Activated CD4-positive, alpha-beta T cell treated with anti-CD3 and anti-CD28 coated beads, Interleukin-2, amount 50 U/mL, for 24 hours (primary cell): Measurements from ENCODE around the gene EGFL7.
"Not testable (repeated sequence)": the region's sequence is repeated elsewhere in the genome, so short reads cannot be mapped to it uniquely, and the experiment has no call there.

Experiments
- DNase-seq, 2 donors: peaks; one replicate each; pipeline ENCODE4 v3.0.0-alpha.2; 2020; ENCODE audit warnings: low read depth in 1 of 2, low spot score in 1 of 2

EGFL7 gene

GRCh38 chr9:136695955-136696354 is 33.2 kb downstream of the EGFL7 start:
- no peak for DNase-seq

- no peak for DNase-seq
Observed at GRCh38 chr9:136696502-136696901, 33.8 kb downstream of the EGFL7 start.

GRCh38 chr9:136697146-136697820 is 34.6 kb downstream of the EGFL7 start:
- no peak for DNase-seq

GRCh38 chr9:136697821-136698526 is 35.3 kb downstream of the EGFL7 start:
- no peak for DNase-seq

- no peak for DNase-seq
Observed at GRCh38 chr9:136698635-136699246, 36.0 kb downstream of the EGFL7 start.

- DNase-seq = no peak
Observed at GRCh38 chr9:136700304-136700703, 37.6 kb downstream of the EGFL7 start.

- peak; percentile 50 to 72 for DNase-seq
Observed at GRCh38 chr9:136700959-136701667, 38.4 kb downstream of the EGFL7 start.

GRCh38 chr9:136701668-136702053 is 38.9 kb downstream of the EGFL7 start:
- DNase-seq = no peak

- DNase-seq = no peak
Observed at GRCh38 chr9:136703276-136703860, 40.7 kb downstream of the EGFL7 start.

- DNase-seq = not testable (repeated sequence)
Observed at GRCh38 chr9:136704741-136705140, 42.0 kb downstream of the EGFL7 start.

GRCh38 chr9:136705564-136705963 is 42.8 kb downstream of the EGFL7 start:
- no peak for DNase-seq

GRCh38 chr9:136707011-136707410 is 44.3 kb downstream of the EGFL7 start:
- DNase-seq = no peak

- no peak for DNase-seq
Observed at GRCh38 chr9:136707849-136708517, 45.3 kb downstream of the EGFL7 start.

GRCh38 chr9:136709454-136710109 is 46.9 kb downstream of the EGFL7 start:
- DNase-seq = no peak

GRCh38 chr9:136710543-136710942 is 47.8 kb downstream of the EGFL7 start:
- no peak for DNase-seq

GRCh38 chr9:136711219-136711648 is 48.5 kb downstream of the EGFL7 start:
- DNase-seq = not testable (repeated sequence)

- no peak for DNase-seq
Observed at GRCh38 chr9:136711751-136712689, 49.3 kb downstream of the EGFL7 start, which contains the start of gene DIPK1B. TSS of gene DIPK1B (plus strand) at chr9:136712572. CDS start at chr9:136712666, 94 bp downstream.

GRCh38 chr9:136712690-136713544 is 50.2 kb downstream of the EGFL7 start:
- no peak for DNase-seq
